Stimulated activated CD8-positive, alpha-beta memory T cell treated with anti-CD3 and anti-CD28 coated beads, Interleukin-15, amount 100 ng/mL, for 4 hours (primary cell): ENCODE measurements around the gene SUGT1.
"Not testable (repeated sequence)": the region's sequence is repeated elsewhere in the genome, so short reads cannot be mapped to it uniquely, and the experiment has no call there.

Experiments used
- DNase-seq, 2 donors: peaks; one replicate each; pipeline ENCODE4 v3.0.0-alpha.2; 2020; ENCODE audit warnings: low read depth in 2 of 2

Gene SUGT1

GRCh38 chr13:52652196-52652979, at the start of gene SUGT1:
Gene SUGT1 (plus strand): TSS chr13:52652836. CDS start chr13:52652921, 85 bp downstream.
- DNase-seq: peak; percentile 90 to 92

- not testable (repeated sequence) for DNase-seq
Observed at GRCh38 chr13:52603316-52603715, 49.3 kb upstream of the SUGT1 start.

GRCh38 chr13:52606126-52606525, 46.5 kb upstream of the SUGT1 start:
- DNase-seq: not testable (repeated sequence)

GRCh38 chr13:52606795-52607194, 45.8 kb upstream of the SUGT1 start:
- DNase-seq: not testable (repeated sequence)

GRCh38 chr13:52608184-52608583, 44.5 kb upstream of the SUGT1 start:
- DNase-seq: not testable (repeated sequence)

GRCh38 chr13:52609013-52609606, 43.5 kb upstream of the SUGT1 start:
- DNase-seq: not testable (repeated sequence)

GRCh38 chr13:52610158-52610557, 42.5 kb upstream of the SUGT1 start:
- DNase-seq: not testable (repeated sequence)

- DNase-seq: no peak
Observed at GRCh38 chr13:52615134-52615801, 37.4 kb upstream of the SUGT1 start.

- no peak for DNase-seq
Observed at GRCh38 chr13:52615812-52616211, 36.8 kb upstream of the SUGT1 start.

- peak; percentile 64 to 66 for DNase-seq
Observed at GRCh38 chr13:52617070-52618060, 35.3 kb upstream of the SUGT1 start.

GRCh38 chr13:52631083-52631690, 21.4 kb upstream of the SUGT1 start:
- not testable (repeated sequence) for DNase-seq

GRCh38 chr13:52638666-52639328, 13.8 kb upstream of the SUGT1 start:
- DNase-seq: no peak

GRCh38 chr13:52642131-52642530, 10.5 kb upstream of the SUGT1 start, which contains the start of gene HNRNPA1L2:
Gene HNRNPA1L2 (plus strand): TSS chr13:52642431. CDS start chr13:52642493, 62 bp downstream.
- no peak for DNase-seq

- DNase-seq: no peak
Observed at GRCh38 chr13:52644108-52644507, 8.5 kb upstream of the SUGT1 start.

GRCh38 chr13:52646967-52647366, 5.7 kb upstream of the SUGT1 start:
- DNase-seq: no peak

GRCh38 chr13:52650731-52651130, 1.9 kb upstream of the SUGT1 start:
- DNase-seq: no peak

GRCh38 chr13:52651897-52652195, 790 bp upstream of the SUGT1 start:
- no peak for DNase-seq

- no peak for DNase-seq
Observed at GRCh38 chr13:52652980-52653303, 306 bp downstream of the SUGT1 start.

- no peak for DNase-seq
Observed at GRCh38 chr13:52659340-52659739, 6.7 kb downstream of the SUGT1 start.

GRCh38 chr13:52664272-52664671, 11.6 kb downstream of the SUGT1 start:
- no peak for DNase-seq

GRCh38 chr13:52665325-52665724, 12.7 kb downstream of the SUGT1 start:
- no peak for DNase-seq
